HCEC 1CT (cell line): ENCODE data around the gene LIF.
A peak's percentile ranks its signal among the peaks of the same experiment; 100 is the strongest.
"Not testable (repeated sequence)": the region's sequence is repeated elsewhere in the genome, so short reads cannot be mapped to it uniquely, and the experiment has no call there.

Experiments
- DNase-seq: peaks from one replicate; pipeline ENCODE4 v3.0.0-alpha.2; 2017

The LIF gene

DNA sequence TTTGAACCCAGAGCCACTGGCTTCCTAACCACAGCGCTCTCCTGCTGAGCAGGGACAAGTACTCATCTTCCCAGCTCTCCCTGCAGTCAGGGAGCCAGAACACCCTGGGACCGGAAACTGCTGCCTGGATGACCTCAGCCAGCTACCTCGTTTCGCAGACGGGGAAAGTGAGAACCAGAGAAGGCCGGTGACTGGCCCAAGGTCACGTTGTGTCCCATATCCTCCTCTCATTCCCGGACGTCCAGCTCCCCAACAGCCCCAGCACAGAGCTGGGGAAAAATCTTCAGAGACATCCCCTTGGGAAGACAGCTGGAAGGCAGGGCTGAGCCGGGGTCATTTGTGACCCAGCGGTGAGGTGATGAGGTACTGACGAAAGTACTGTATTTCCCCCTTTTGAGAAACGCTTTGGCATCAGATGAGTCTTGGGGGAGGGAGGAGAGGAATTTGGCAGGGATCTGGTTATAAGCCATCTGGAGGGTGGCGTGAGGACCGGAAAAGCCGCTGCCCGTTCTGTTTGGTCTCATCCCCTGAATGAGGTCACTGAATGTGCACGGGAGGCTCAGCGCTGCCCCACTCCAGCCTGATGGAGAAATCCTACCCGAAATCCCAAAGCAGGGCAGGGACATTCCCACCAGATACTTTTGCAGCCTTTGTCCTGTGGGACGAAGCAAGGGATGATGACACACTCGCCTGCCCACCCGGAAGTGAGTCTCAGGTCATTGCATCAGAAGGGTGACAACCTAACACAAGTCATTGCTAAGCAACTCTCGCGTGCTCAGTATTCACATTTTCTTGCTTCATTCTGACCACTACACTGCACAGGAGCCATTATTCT is 41.1 kb downstream of the LIF start:
- DNase-seq, result peak; percentile 95

DNA sequence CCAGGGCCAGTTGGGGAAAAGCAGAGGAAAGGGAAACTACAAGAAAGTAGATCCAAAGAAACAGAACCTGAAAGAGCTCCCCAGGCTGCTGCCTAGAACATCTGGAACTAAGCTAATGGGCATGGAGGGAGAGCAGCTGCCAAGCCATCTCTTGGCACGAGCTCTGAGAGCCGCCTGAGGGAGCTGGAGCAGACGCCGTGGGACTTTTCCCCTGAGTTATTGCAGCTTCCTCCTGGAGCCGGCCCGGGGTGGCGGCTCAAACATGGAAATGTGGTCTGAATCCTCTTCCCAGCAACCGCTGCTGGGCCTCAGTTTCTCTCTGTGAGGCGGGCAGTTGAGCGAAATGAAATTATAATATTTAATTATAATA is 41.8 kb downstream of the LIF start:
- no peak for DNase-seq

DNA sequence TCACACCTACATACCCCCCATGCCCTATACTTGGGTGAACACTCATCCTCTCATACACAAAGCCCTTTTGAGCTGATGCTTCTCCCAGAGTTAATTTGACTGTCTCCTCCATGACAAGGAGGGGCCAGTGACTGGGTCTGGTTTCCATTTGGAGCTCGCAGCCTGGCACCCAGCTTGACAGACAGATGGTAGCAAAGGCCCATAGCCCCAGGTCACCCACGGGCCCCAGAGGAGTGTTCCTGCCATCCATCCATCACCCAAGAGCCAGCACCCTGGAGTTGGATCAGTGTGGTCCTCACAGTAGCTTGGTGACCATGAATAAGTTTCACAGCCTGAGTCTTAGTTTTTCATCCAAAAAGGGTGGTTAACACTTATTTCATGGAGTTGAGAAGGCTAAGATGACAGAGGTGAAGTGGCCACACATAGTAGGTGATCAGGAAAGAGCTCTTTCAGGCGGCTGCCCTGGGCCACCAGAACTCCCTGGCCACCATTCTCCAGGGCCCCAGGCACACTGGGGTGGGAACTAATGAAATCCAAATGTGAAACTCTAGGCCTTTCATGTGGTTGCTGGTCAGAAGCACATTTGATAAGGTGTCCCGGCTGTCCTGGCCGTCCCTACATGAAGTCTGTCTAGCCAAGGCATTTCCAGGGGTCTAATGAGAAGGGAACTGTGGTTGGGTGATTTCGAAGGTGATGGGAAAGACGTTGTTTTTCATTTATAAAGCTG is 42.4 kb downstream of the LIF start:
- DNase-seq, result no peak

DNA sequence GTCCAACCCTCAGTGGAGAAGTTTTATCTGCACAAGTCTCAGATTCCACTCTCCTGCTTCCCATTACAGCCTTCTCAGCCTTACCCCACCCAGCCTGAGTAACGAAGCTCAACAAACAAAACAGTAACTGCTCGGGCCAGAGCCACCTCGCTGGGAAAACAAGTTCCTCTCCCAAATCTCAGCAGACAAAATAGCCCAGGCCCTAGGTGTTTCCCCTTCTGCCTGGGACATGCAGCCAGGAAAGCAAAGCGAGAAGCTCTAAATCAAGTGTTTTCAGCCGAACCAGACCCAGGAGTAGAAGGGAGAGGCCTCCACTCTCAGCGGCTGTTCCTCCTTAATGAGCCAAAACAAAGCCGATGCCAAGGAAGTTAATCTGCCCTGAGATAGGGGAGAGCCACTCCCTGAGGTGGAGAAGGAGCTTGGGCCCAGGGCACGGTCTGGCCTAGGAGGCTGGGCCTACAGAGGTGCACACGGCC is 44.0 kb downstream of the LIF start:
- DNase-seq, result no peak

DNA sequence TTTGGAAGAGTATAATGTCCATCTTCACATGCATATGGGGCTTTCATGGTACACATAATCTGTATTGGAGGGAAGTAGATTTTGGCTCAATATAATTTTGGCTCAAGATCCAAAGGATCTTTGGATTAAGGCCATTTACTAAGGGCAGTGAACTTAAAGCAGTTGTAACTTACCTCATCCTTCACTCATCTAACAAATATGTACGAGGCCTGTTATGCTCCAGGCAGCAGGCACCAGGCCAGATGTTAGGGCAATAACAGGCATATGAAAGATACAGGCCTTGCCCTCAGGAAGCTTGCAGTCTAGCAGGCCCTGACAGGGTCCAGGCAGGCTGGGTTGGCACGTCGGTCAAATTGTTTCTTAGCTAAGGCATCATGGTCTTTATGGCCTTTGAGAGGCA is 44.6 kb downstream of the LIF start:
- peak; percentile 82 for DNase-seq

DNA sequence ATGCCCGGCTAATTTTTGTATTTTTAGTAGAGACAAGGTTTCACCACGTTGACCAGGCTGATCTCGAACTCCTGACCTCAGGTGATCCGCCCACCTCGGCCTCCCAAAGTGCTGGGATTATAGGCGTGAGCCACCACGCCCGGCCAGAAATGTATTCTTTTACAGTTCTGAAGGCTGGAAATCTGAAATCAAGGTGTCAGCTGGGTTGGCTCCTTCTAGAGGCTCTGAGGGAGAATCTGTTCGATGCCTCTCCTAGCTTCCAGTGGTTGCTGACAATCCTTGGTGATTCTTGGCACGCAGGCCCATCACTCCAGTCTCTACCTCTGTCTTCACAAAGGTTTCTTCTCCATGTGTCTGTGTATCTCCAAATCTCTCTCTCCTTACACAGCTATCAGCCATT is 45.7 kb downstream of the LIF start:
- DNase-seq, result not testable (repeated sequence)

DNA sequence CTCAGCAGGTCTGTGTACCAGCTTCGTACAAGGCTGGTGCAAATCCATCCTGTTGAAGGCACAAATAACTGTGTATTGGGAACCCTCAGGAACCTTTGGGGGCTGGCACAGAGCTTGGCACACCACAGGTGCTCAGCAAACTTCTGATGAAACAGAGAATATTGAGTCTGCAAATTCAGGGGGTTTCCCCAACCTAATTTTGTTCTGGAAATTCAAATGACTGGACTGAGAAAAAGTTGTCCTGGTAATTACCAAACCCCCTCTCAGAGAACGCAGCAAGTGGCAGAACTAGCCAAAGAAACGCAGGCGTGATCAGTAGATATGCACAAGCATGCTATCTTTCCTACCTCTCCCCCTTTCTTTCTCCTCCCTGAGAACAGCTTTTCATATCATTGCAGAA is 47.6 kb downstream of the LIF start:
- no peak for DNase-seq

DNA sequence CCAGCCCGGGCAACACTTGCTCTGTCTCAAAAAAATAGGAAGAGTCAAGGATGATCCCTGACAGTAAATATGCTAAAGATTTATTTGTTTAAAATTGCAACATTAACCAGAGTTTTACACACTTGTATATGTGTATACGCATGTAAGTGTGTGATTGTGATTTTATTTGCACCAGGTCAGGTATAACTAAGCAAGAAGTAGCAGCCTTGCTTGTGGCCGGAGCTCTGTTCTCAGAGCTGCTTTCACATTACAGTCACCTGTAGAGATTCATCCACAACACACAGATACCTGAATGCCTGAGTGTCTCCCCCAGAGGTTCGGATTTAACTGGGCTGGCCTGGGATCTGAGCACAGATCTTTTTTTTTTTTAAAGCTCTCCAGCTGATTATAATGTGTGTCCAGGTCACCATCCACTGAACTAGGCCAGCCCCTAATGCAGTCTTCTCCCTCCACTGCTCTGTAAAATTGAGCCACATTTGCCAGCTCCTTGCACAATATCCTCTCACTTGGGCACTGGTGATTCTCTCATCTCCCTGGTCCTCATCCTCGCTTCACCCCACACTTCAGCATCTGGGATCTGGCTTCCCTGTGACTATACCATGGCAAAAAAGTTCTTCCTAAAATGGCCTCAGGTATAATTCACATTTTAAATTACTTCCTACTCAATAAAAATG is 48.3 kb downstream of the LIF start:
- no peak for DNase-seq

DNA sequence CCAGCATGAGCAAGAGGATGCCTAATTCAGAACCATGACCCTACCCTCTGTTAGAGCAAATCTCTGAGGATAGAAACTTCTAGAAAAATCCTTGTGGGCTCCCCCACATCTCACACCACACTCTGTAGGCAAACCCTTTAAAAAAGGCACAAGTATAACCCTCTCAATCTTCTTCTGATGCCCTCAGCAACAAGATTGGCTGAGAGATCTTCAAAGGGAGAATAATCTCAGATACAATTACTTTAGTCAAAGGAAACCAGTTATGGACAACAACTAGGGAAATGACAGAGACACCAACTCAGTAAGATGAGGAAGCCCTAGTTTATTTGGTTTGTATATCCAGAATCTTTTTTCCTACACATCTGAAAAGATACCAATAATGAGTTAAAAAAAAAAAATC is 49.2 kb downstream of the LIF start:
- no peak for DNase-seq

DNA sequence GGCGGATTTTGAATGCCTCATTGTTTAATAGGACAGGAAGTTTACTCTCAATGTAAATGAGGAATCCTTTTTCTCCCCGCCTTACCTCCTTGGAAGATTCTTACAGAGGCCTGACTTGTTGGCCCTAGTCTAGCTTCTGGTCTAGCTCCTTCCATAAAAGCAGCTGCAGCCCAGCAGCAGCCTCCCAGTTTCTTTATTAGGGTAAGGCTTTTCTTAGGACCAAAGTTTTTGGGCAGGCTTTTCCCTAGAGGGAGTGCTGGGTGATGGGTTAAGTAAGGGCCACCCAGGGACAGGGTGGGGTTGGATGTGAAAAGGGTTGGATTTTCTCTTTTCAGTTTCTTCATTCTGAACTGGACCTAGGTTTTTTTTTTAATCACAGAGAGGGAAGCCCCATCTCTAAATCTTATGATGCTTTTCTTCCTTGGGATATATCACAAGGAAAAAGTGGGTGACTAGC is 49.7 kb downstream of the LIF start:
- no peak for DNase-seq

DNA sequence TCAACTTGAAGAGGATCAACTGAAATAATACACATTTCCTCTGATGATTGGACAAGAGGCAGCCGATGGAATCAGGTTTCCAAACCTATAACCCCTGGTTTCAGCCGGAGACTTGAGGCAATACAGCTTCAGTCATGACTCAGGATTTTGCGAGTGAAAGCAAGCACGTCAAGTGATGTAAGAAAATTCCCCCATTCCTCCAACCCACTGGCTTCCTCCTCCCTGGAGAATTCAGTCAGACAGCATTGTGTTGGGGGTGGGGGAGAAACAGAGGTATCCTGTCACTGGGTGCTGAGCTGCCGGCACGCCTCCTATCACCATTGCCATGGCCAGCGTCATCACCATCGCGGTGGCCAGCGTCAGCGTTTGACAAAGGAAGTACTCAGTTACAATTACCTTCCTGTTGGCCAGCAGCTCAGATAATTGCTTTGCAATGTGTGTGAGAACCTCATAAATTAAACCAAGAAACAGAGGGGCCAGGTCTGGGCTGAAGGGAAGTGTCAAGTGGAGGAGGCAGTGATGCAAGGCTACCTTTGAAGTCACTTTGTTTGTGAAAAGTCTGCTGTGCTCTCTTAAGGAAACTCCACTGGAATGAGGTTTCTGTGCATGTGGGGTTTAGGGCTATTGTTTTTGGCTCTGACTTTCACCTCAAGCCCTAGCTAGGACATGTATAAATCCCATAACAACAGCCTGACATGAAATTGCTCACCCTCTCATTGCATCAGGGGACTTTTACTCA is 50.2 kb downstream of the LIF start:
- peak; percentile 100 for DNase-seq

DNA sequence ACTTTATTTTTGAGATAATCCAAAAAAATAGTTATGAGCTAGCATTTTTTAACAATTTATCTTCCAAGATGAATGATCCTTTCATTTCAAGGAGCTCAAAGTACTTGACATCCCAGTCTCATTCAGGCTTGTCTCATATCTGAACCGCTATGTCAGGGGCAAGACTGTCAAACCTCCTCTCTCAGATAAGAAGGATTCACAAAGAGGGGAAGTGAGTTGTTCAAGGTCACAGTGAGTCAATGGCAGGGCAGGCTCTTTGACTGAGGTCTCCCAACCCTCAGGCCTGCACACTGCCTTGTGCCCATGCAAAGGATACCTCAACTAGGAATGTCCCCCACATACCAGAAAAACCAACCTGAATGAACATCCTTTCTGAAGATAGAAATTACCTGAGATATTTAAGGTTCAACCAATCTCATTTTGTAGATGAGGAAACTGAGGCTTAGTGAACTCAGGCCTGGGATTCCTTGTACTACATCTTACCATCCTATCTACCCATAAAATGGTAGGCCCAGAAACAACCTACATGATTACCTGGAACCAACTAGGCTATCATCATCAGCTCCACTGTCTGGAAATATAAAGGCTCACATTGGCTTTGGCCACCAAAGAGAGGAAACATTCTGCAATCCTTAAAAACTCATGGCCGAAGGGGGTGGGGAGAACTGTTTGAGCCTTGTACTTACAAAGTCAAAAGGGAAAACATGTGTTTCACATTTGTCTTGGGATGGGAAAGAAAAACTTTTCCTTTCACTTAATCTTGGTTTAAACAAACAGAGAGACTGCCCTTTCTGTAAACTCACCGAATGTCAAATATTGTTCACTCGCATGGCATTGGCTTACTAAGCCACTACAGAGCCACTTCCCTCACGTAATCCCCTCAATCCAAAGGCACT is 51.1 kb downstream of the LIF start:
- DNase-seq, result peak; percentile 72

DNA sequence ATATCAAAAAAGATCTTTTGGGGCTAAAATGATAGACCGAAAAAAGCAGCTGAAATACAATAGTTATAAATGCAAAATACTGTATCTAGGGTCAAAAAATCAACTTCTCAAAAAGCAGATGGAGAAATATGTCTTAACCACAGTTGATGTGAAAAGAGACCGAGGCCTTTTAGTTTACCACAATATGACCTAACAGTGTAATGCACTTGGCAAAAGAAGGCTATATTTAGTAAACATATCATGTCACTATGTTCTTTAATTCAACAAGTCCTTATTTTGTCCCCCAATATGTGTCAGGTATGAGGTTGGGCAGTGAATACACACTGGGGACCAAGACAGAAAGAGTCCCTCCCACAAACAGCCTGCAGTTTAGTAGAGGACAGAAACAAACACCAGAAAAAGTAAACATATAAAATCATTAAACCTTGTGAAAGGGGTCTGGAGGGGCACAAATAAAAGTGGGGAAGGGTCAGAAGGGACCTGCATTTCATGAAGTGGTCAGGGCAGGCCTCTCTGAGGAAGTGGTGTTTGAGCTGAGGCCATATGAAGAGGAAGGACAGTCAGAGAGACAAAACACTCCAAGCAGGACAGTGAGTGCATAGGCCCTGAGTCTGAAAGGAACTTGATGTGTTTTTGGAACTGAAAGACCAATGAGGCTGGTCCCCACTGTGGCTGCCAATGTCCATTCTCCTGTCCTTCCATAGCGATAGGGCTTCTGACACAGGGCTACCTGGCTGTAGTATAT is 53.4 kb downstream of the LIF start:
- no peak for DNase-seq

DNA sequence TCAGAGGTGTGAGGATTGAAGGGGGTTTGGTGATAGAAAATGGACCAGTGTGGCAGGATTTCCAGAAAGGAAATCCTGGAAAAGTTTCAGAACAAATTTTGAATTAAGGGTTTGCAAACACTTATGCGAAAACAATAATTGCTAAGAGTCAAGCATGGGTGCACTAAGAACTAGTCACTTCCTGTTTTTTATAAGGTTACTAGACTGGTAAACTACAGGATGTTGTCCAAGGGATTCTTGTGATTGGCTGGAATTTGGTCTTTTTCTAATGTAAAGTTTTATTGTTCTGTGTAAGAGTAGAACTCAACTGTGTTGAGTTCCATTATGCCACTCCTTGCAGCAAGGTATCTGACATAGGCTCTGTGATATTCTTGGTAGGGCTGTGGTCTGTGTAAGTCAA is 54.1 kb downstream of the LIF start:
- DNase-seq, result no peak

DNA sequence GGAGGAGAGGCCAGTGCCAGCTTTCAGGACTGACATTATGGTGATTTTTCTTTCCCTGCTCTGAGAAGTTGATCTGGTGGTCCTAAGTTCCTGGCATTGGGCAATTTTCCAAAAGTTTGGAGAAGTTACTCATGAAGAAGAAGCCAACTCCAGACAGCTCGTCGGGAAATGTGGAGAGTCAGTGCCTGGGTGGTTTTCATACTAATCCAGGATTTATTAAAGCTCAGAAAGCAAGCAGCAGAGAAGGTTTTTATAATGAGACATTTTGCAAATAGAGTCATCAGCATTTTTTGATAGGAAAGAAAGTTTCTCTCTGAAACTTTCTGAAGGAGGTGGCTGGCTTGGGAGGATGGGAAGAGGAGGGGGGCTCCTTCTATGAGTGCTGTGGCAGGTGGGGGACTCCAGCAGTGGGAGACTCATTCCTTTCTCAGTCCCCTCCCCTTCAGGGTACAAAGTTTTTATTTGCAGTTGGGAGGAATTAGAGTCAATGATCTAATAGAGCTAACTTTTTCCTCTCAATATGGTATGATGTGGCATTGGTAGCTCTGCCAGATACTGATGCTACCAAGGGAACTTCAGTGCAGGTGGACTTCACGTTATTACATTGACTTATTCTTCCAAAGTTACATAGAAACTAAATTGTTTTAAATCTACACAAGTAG is 55.4 kb downstream of the LIF start:
- DNase-seq, result no peak

DNA sequence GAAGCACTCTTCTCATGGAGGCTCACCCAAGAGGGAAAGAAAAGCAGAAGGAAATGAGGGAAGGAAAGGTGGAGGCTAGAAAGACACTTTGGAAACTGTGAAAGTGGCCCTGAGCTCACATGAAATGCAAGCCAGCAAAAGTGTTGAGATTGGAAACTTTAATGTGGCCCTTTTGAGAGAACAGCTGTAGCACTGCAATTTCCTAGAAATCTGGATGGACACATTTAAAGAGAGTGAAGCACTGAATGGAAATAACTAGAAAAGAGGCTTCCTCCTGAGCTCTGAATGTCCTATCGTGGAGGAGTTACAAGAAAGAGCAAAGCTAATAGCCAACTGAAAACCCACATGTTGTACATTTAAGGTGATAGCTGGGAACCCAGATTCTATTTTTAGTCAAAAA is 56.0 kb downstream of the LIF start:
- DNase-seq, result no peak
